ELF-1 (cell line): ENCODE measurements around the gene IFT80.

Source experiments
- DNase-seq: peaks from one replicate; pipeline ENCODE4 v3.0.0-alpha.2; 2016; ENCODE audit warnings: low read depth, low spot score

Gene IFT80

GRCh38 chr3:160399125-160400029 lies at the start of gene IFT80, which contains the start of gene SMC4:
IFT80 (minus strand) TSS chr3:160399225; CDS start chr3:160384600, 14,625 bp downstream.
SMC4 (plus strand) TSS chr3:160399650; CDS start chr3:160400827, 1,177 bp downstream.
- peak; percentile 98 for DNase-seq

DNA sequence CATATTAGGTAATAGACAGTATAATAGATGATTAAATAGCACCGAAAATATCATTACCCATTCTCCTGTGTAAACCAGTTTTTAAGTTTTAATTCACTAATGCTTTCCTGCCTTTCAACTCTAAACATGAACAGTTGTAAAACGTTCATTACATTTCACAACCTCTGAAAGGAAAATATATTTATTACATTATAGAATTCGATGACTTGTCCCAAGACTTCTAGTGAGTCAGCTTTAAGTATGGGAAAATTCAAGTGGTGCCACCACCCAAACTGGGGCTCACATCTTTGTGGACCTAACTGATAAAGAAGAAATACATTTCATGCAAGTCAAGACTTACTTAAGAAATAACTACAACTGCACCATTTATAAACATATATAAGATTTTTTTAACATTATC lies 48.5 kb upstream of the IFT80 start:
- DNase-seq: no peak

DNA sequence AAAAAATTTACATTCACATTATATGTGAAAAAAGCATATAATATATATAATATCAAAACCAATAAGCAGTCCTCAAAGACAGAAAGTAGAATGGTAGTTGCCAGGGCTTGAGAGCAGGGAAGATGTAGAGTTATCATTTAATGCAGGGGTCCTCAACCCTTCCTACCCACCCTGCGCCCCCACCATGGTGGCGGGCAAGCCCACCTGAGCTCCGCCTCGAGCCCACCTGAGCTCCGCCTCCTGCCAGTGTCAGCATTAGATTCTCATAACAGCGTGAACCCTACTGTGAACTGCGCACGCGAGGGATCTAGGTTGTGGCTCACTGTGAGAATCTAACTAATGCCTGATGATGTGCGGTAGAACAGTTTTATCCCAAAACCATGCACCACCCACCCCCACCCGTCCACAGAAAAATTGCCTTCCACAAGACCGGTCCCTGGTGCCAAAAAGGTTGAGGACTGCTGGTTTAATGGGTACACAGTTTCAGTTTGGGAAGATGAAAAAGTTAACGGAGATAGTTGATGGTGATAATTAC lies 47.6 kb upstream of the IFT80 start:
- DNase-seq: no peak

DNA sequence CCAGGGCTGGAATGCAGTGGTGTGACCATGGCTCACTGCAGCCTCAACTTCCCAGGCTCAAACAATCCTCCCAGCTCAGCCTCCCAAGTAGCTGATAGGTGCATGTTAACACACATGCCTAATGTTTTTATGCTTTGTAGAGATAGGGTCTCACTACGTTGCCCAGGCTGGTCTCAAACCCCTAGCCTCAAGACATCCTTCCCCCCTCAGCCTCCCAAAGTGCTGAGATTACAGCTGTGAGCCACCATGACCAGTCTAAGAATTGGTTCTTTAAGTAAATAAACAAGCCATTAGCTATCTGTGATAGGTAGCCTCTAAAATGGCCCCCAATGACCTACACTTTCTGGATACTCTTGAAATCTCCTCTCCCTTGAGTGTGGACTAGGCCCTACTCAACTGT lies 46.8 kb upstream of the IFT80 start:
- no peak for DNase-seq

GRCh38 chr3:160444411-160444810 lies 45.4 kb upstream of the IFT80 start:
- no peak for DNase-seq

GRCh38 chr3:160440687-160441086 lies 41.7 kb upstream of the IFT80 start:
- DNase-seq: no peak

- peak; percentile 44 for DNase-seq
These were observed 38.0 kb upstream of the IFT80 start for GRCh38 chr3:160437083-160437455.

GRCh38 chr3:160435747-160436146 lies 36.7 kb upstream of the IFT80 start:
- DNase-seq: no peak

- DNase-seq: no peak
These were observed 36.1 kb upstream of the IFT80 start for GRCh38 chr3:160435095-160435494.

DNA sequence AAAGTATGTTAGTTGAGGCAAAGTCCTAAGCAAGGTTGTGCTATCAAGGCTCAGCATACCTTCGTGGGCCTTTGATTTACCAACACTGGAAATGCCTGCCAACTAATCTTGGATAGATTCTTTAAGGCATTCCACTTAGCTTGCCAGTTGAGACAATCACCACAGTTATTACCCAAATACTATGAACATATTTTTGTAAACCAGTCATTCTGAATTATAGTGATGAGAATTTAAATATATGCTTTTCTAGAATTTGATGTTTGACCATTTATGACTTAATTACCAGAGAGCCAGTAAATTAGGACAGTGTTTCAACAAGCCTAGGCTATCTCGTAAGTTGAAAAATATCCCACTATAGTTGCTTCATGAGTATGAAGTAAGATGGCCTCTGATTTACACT lies 35.0 kb upstream of the IFT80 start:
- DNase-seq: no peak

DNA sequence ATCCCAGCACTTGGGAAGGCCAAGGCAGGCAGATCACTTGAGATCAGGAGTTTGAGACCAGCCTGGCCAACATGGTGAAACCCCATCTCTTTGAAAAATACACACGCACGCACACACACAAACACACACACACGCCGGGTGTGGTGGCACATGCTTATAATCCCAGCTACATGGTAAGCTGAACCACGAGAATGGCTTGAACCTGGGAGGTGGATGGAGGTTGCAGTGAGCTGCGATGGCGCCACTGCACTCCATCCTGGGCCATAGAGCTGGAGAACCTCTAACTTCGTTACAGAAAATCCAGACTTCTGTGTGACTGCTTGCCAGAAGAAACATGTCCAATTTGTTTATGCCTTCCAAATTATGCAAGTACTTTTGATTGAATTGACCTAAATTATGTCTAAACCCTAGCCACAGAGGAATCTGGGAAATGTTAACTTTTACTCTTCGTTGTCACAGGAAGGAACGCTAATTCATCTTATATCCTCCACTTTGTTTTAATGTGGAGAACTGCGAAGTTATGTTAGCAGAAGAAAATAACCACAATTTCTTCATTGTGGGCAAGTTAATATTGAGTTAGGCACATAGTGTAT lies 28.9 kb upstream of the IFT80 start:
- no peak for DNase-seq

DNA sequence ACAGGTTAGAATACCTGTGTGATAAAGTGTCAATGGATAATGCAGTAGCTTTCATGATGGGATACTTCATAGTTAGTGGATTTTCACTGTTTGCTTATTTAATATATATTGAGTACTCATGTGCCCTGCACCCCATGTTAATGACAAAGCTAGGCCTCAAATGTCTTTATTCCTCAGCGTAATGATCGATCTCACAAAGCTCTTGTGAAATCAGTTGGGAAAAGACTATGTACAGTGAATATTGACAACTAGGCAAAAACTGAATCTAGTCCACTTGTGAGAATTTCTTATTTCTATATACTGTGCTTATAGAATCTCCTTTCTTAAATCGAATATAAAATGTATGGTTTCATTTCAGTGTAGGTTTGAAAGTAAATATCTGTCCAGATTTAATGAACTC lies 18.3 kb upstream of the IFT80 start:
- DNase-seq: no peak

GRCh38 chr3:160413613-160414248 lies 14.7 kb upstream of the IFT80 start:
- DNase-seq: peak; percentile 15

DNA sequence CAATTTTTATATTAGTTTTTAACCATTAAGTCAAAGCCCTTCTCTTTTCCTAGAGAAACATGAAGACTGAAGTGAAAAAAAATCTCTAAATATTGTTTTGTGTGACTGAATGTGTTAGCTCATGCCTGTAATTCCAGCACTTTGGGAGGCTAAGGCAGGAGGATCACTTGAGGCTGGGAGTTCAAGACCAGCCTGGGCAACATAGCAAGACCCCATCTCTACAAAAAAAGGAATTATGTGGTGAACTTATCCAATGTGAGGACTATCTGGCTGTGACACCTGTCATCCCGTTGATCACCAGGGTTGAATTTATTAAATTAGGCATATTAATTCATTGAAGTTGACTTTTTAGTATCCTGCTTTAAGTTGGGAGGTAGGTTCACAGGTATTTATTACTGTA lies 13.5 kb upstream of the IFT80 start:
- no peak for DNase-seq

GRCh38 chr3:160409812-160410610 lies 11.0 kb upstream of the IFT80 start:
- DNase-seq: no peak

DNA sequence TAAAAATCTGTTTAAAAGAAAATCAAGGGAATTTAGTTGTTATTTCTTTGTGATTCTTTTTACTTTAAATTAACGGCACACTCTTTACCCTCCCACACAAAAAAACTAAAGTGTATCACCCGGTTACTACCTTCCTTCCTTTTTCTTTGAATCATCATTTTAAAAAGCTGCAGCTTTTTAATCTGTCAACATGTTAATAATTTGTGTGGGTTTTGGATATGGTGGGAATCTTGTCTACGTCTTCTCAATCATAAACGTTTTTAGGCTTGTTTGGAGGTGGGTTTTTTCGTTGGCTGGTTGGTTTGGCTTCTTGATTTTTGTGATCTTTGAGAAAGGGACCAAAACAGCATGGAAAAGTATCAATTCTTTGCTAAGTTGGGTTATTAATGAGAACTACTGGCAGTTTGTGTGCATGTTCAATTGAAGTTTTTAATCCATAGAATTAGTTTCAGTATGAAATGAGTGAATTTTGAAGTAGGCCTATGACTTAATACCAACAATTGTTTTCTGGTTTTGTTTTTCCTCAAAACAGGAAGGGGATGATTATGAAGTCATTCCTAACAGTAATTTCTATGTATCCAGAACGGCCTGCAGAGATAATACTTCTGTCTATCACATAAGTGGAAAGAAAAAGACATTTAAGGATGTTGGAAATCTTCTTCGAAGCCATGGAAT lies 4.9 kb upstream of the IFT80 start:
- no peak for DNase-seq

DNA sequence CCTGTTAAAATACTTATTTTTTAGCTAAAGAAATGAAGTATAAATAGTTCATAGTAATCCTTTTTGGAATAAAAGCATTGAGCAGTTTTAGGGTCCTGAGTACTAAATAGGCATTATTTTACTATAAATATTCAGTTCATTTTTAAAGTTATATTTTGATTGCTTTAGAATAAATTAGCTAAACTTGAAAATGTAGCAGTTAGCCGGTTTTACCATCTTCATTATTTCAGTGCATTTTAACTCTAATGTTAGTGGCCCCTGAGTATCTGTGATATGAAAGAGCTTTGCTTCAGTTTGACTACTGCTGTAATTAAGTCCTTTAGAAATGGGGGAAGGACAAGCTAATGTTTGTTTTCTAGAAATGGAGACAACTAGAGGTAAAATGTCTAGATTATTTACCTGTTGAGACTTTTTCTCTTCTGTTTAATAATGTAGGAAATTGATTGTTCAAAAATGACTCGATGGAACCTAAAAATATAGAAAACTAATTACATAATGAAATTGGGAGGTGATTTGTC lies 4.1 kb upstream of the IFT80 start:
- DNase-seq: no peak

DNA sequence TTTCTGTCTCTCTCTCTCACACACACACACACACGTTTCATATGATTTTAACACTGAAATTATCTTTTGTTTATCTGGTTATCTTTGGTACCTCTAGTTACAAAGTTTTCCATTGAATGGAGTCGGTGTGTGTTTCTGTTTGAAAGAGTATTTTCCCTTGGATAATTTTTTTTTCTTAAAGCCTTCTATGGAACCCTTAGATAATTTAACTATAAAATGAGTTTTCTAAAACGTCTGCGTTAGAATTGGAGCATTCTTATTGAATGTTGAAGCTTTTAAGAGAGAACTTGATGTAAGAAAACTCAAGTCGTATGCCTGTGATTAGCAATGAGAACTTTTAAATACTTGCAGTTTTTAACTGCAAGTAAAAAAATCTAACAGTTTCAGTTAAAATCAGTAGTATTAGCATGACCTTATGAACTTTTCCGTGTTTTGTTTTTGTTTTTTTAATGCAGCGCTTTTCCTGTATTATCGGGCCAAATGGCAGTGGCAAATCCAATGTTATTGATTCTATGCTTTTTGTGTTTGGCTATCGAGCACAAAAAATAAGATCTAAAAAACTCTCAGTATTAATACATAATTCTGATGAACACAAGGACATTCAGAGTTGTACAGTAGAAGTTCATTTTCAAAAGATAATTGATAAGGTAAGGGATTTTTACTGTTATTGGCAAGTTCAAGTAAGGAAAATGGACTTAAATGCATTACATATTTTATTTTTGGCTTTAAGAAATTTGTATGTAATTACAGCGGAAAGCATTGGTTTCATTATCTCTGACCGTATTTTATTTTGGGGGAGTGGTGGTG lies 3.4 kb upstream of the IFT80 start:
- DNase-seq: no peak

DNA sequence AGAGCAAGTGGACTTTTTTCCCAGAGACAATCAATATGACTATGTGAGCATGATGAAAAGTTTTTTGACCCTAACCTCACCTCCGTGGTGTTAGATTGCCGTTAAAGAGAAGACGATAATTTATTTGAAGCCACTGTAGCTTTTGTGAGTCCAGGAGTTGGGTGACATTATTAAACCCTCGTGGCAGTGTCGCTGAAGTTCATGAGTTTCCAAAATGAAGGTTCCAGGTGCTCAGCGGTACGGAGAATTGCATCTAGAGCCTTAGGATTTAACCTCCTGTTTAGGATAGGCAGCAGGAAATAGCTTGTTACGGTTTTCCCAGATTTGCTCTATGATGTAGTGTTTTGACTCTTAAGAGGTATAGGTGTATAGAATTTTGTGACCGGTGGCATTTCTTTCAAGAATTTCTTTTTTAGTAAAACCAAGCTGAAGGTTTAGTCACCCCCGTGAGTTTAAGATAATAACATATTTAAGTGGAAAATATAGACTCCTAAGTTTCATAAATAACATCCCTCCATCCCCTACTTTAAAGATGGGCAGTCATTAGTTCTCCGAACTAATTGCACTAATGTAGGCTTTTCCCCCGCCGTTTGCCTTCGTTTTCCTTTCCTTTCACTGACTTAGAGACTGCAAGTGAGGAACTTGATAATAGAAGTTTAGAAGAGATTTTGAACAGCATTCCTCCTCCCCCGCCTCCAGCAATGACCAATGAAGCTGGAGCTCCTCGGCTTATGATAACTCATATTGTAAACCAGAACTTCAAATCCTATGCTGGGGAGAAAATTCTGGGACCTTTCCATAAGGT lies 2.5 kb upstream of the IFT80 start:
- peak; percentile 17 for DNase-seq
